Measurements from ENCODE around the gene HMGXB3.
"Not testable (repeated sequence)": the region's sequence is repeated elsewhere in the genome, so short reads cannot be mapped to it uniquely, and the experiment has no call there.

The HMGXB3 gene

GRCh38 chr5:150069672-150070627 is 69.4 kb downstream of the HMGXB3 start:
- no peak for DNase-seq

GRCh38 chr5:150070821-150071220 is 70.3 kb downstream of the HMGXB3 start:
- DNase-seq = no peak

GRCh38 chr5:150073086-150073625 is 72.6 kb downstream of the HMGXB3 start:
- DNase-seq = no peak

GRCh38 chr5:150073677-150074076 is 73.1 kb downstream of the HMGXB3 start:
- DNase-seq = no peak

- DNase-seq = no peak
Observed at GRCh38 chr5:150075233-150075632, 74.7 kb downstream of the HMGXB3 start.

- DNase-seq = no peak
Observed at GRCh38 chr5:150075806-150076205, 75.3 kb downstream of the HMGXB3 start.

- DNase-seq = no peak
Observed at GRCh38 chr5:150077060-150077459, 76.5 kb downstream of the HMGXB3 start.

GRCh38 chr5:150077996-150078801 is 77.7 kb downstream of the HMGXB3 start:
- DNase-seq = no peak

- DNase-seq = no peak
Observed at GRCh38 chr5:150078802-150079689, 78.5 kb downstream of the HMGXB3 start.

GRCh38 chr5:150079909-150080461 is 79.4 kb downstream of the HMGXB3 start:
- no peak for DNase-seq

GRCh38 chr5:150080696-150081435 is 80.3 kb downstream of the HMGXB3 start:
- no peak for DNase-seq

GRCh38 chr5:150081541-150082283 is 81.2 kb downstream of the HMGXB3 start:
- no peak for DNase-seq

- no peak for DNase-seq
Observed at GRCh38 chr5:150082374-150082773, 81.8 kb downstream of the HMGXB3 start.

GRCh38 chr5:150082889-150083288 is 82.3 kb downstream of the HMGXB3 start:
- DNase-seq = no peak

GRCh38 chr5:150084754-150085153 is 84.2 kb downstream of the HMGXB3 start:
- not testable (repeated sequence) for DNase-seq

- DNase-seq = no peak
Observed at GRCh38 chr5:150085191-150085912, 84.8 kb downstream of the HMGXB3 start.

GRCh38 chr5:150085950-150086715 is 85.6 kb downstream of the HMGXB3 start, which contains the start of gene CSF1R:
CSF1R (minus strand) TSS chr5:150086554; CDS start chr5:150086427, 127 bp downstream.
- no peak for DNase-seq

GRCh38 chr5:150092159-150092787 is 91.7 kb downstream of the HMGXB3 start:
- no peak for DNase-seq

Measured in CD4-positive, alpha-beta T cell treated with Interleukin-6 for 4 hours (primary cell).